ENCODE measurements around the gene ZFP28. TPM values are rescaled to one million over a fixed set of nuclear protein-coding genes. Genes with fewer than 3 reads are reported as not detected.
A peak's percentile ranks its signal among the peaks of the same experiment; 100 is the strongest.

Gene ZFP28
- total and polyA plus RNA-seq, 2 of the 4 experiments (the other 2 are of a cell fraction): 3.0 to 6.5 TPM

DNA sequence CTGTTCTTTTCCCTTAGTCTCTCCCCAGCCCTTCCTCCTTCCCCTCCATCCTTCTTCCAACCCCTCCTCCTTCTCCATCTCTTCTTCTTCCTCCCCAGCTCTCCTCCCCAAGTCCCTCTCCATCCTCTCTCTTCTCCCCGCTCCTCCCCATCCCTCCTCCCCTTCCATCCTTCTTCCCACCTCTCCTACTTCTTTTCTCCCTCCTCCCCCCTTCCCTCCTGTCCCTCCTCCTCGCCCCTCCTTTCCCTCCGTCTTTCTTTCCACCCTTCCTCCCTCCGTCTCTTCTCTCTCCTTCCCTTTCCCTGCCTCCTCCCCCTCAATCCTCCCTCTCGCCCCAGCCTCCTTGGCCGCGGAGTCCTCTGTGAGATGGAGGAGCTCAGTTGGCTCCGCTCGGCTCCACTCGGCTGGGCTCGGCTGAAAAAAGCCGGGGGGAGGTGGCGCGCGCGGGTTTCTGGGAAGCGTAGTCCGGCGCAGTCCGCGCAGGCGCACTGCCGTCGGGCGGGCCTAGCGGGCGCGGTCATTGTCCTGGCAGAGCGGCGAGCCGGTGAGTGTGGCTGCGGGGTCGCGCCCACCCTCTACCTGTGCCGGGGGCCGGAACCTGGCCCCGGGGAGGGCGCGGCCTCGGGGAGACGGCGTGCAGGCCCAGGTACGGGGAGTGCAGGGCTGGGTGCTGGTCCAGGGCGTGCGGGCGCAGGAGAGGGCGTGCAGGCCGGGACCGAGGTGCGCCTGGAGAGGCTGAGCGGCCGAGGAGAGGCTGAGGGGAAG, 56.2 kb downstream of the ZFP28 start, which contains the start of gene ZNF71:
Gene ZNF71, plus strand, starts transcription at position 520 of the 765 bp plus-strand sequence. CDS start 6,257 bp downstream, outside the sequence.
- H3K4me1 ChIP-seq (ENCODE audit: control insufficient read depth, insufficient read depth, low read length): peaks cover 2% of the 10 kb centered on the region; the same call in 1 of the 2 replicates
- H2BK15ac ChIP-seq (ENCODE audit: low read depth, low read length): no peak within 1 kb of the TSS; the same call in 2 of the 3 replicates
- H3K9me1 ChIP-seq (ENCODE audit: insufficient read depth, low read length): peaks cover 6% of the 10 kb centered on the region
- H3K4me2 ChIP-seq (ENCODE audit: low read depth, low read length): peak within 1 kb of the TSS; percentile 89
- peak within 1 kb of the TSS; percentile 89 to 90 for H4K8ac ChIP-seq (ENCODE audit: low read depth in 2 of 2, low read length in 2 of 2)
- BruUV-seq (replicated peaks): no TSS peak
- peaks cover 11% of the 10 kb centered on the region for H3K9me3 ChIP-seq (ENCODE audit: control insufficient read depth, insufficient read depth, low read length)
- H2AK5ac ChIP-seq (ENCODE audit: low read depth, low read length): peak within 1 kb of the TSS; percentile 98
- H3K79me1 ChIP-seq (ENCODE audit: low read depth in 1 of 2, low read length in 2 of 2): peaks cover 6 to 20% of the 10 kb centered on the region in 2 experiments
- 4 to 100% methylated on average over 1 to 12 of the region's 52 CpGs for WGBS, 2 experiments (ENCODE audit: extremely low coverage in 2 of 2, insufficient read length in 1 of 2)
- peak within 1 kb of the TSS; percentile 69; the same call in 1 of the 2 replicates for H2BK120ac ChIP-seq (ENCODE audit: low read depth, low read length)
- H3K14ac ChIP-seq (replicated peaks; ENCODE audit: low read depth, low read length): peak within 1 kb of the TSS; percentile 98
- intact Hi-C loops (cut with micrococcal nuclease) (loop anchor here (2.0 to 10.0 kb wide), 2 partner anchors 56 to 120 kb away; partner anchors contain the start of genes ZFP28 and ZNF667), in situ Hi-C loops (cut with MboI; ENCODE audit: low sequenced_read_pairs) (no loop called here), dilution Hi-C loops (cut with HindIII; ENCODE audit: low sequenced_read_pairs, unreplicated experiment) (no loop called here)
- H2AFZ ChIP-seq (replicated peaks; ENCODE audit: low read length, poor library complexity): peak within 1 kb of the TSS; percentile 98
- H3K18ac ChIP-seq (ENCODE audit: low read depth, low read length): peak within 1 kb of the TSS; percentile 72; the same call in 1 of the 2 replicates
- peak within 1 kb of the TSS; percentile 89 for H4K91ac ChIP-seq (ENCODE audit: insufficient read depth, low read depth, low read length)
- peak within 1 kb of the TSS; percentile 93 for H3K23ac ChIP-seq (ENCODE audit: low read depth, low read length)
- H4K20me1 ChIP-seq (ENCODE audit: insufficient read depth, low read length): 0 out of 2 replicates have a peak, but pooled peaks cover 6% of the 10 kb centered on the region
- peak within 1 kb of the TSS; percentile 69 for H2BK5ac ChIP-seq (ENCODE audit: low read depth, low read length, poor library complexity, severe bottlenecking)
- ATAC-seq (ENCODE audit: low read depth): peak; percentile 98
- no peak within 1 kb of the TSS for H2BK20ac ChIP-seq (ENCODE audit: low read depth, low read length)
- H3K56ac ChIP-seq (ENCODE audit: extremely low read depth, insufficient read depth, low read length): peak within 1 kb of the TSS; percentile 69; the same call in 1 of the 2 replicates
- peak; percentile 42; the same call in 1 of the 2 replicates for TF ChIP-seq MAZ (IDR thresholded peaks at IDR 0.05; ENCODE audit: borderline replicate concordance, low read depth, low read length)
- peak; percentile 63; the same call in 1 of the 2 replicates for TF ChIP-seq MXI1 (IDR thresholded peaks at IDR 0.05; ENCODE audit: borderline replicate concordance, low read depth, low read length)
- TF ChIP-seq FOS (IDR thresholded peaks at IDR 0.05; ENCODE audit: low read depth, low read length): no peak
- peak within 1 kb of the TSS; percentile 74 for H3K4ac ChIP-seq (ENCODE audit: low read depth, low read length)
- peak; percentile 78 for DNase-seq
- no peaks in the 10 kb centered on the region for H3K27me3 ChIP-seq (ENCODE audit: control insufficient read depth, insufficient read depth, low read length)
- POLR2A ChIA-PET (ENCODE audit: unreplicated experiment): no interaction called here
- peak within 1 kb of the TSS; percentile 74 for H4K5ac ChIP-seq (ENCODE audit: low read depth, low read length)
- peak within 1 kb of the TSS; percentile 96 for H3K4me3 ChIP-seq (ENCODE audit: insufficient read depth, low read depth, low read length)
- peak within 1 kb of the TSS; percentile 98 for H2AK9ac ChIP-seq (replicated peaks; ENCODE audit: low read depth, low read length, poor library complexity)
- H3K27ac ChIP-seq (ENCODE audit: insufficient read depth, low read length): peak within 1 kb of the TSS; percentile 87
- CTCF ChIA-PET: interaction anchor here (1.0 kb wide), 1 partner anchor 9 kb away, joined by 3 read pairs; no protein-coding TSS in a partner anchor
- peaks cover 14% of the 10 kb centered on the region for H3K36me3 ChIP-seq (ENCODE audit: control insufficient read depth, insufficient read depth, low read length)
- peak within 1 kb of the TSS; percentile 88 for H3K9ac ChIP-seq (ENCODE audit: low read depth, low read length)
